Gastrocnemius medialis (tissue), 4 donors: ENCODE data around the gene MCM8.

ENCODE experiments used
- CTCF ChIP-seq, 5 experiments: fragments of 450-650 bp in 3 of 5; fragments of 200-600 bp in 2 of 5; sonication (generic) in 2 of 5; IDR thresholded peaks in 4 of 5; conservative IDR thresholded peaks in 1 of 5; 1 replicate in 4 of 5; 2 replicates in 1 of 5; pipeline ENCODE4 v1.5.1; 2016 to 2019; ENCODE audit warnings: antibody characterized with exemption in 5 of 5, mild to moderate bottlenecking in 3 of 5, moderate library complexity in 3 of 5
- POLR2A ChIP-seq, 2 donors: fragments of 450-650 bp; IDR thresholded peaks; one replicate each; pipeline ENCODE4 v1.6.1; 2017; ENCODE audit warnings: antibody characterized with exemption in 2 of 2, mild to moderate bottlenecking in 2 of 2, moderate library complexity in 2 of 2

DNA sequence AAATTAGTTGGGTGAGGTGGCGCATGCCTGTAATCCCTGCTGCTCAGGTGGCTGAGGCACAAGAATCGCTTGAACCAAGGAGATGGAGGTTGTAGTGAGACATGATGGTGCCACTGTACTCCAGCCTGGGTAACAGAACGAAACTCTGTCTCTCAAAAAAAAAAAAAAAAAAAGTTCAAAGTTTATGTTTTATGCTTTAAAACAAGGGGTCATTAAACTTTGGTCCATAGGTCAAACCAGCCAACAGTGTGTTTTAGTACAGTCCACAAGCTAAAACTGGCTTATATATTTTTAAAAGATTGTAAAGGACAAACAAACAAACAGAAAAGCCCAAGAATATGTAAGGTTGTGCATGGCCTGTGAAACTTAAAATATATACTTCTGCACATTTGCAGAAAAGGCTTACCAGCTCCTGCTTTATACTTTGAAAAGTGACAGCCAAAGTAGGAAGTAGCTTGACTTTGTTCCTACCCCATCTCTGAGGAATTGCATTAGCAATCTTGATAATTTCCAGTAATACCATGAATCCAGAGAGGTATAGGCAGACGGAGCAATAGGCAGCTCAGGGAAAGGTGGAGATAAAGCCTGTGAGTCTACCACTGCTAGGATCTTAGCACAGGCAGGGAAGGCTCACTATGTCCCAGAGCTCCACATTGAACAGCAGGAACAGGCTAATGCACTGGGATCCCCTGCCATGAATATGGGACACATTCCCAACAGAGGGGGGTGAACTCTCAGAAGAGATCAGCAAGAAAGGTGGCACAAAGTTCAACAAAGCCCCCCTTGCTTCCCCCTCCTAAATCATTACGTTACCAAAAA lies 30.5 kb downstream of the MCM8 start:
- no peak for TF ChIP-seq CTCF (IDR thresholded peaks at IDR 0.05 in 4 of 5, conservative IDR thresholded peaks at IDR 0.05 in 1 of 5)
- no peak for TF ChIP-seq POLR2A (IDR thresholded peaks at IDR 0.05)
